GM21529 (cell line): ENCODE results near the gene RICTOR.
"Not testable (repeated sequence)": the region's sequence is repeated elsewhere in the genome, so short reads cannot be mapped to it uniquely, and the experiment has no call there.

Source experiments
- ATAC-seq: cut with Tn5 transposase; IDR thresholded peaks from one replicate; pipeline ENCODE4 v1.9.1; 2021; ENCODE audit not compliant: unreplicated experiment

Gene RICTOR

DNA sequence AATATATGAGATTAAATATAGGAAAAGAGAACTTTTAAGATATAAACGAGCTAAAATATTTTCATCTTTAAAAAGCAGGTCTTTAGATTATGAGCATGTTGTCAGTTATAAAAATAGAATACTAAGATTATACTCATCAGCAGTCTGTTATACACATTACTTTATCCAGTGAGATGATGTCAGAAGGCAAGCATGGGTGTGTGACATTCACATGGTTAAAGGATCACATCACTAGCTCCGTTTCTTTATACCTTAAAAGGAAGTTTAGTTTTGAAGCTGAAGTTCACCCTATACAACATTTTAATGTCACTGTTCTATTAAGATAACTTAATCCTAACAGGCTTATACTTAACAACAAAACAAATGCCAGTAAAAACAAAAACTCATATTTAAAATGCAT, 59.6 kb downstream of the RICTOR start:
- ATAC-seq, result no peak

DNA sequence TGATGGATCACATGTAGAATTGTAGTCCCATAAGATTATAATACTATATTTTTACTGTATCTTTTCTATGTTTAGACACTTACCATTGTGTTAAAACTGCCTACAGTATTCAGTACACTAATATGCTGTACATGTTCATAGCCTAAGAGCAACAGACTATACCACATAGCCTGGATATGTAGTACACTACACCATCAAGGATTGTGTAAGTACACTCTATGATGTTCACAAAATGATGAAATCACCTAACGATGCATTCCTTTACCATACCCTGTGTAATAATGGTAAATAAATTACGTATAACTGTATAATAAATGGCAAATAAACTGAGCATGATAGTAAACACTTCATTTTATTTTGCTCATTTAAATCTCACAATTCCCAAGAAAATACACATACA, 60.3 kb downstream of the RICTOR start:
- ATAC-seq, result no peak

DNA sequence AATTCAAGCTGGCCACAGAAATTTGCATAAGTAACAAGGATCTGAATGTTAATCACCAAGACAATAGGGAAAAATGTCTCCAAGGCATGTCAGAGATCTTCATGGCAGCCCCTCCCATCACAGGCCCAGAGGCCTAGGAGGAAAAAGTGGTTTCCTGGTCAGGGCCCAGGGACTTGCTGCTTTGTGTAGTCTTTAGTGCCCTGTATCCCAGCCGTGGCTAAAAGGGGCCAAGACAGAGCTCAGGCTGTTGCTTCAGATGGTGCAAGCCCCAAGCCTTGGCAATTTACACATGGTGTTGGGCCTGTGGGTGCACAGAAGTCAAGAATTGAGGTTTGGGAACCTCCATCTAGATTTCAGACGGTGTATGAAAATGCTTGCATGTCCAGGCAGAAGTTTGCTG, 63.2 kb downstream of the RICTOR start:
- ATAC-seq, result not testable (repeated sequence)

DNA sequence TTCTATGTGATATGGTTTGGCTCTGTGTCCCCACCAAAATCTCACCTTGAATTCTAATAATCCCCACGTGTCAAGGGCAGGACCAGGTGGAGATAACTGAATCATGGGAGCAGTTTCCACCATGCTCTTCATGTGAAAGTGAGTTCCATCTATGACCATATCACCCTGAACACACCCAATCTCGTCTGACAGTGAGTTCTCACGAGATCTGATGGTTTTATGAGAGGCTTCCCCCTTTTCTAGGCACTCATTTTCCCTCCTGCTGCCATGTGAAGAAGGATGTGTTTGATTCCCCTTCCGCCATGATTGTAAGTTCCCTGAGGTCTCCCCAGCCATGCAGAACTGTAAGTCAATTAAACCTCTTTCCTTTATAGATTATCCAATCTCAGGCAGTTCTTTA, 64.2 kb downstream of the RICTOR start:
- ATAC-seq, result no peak

DNA sequence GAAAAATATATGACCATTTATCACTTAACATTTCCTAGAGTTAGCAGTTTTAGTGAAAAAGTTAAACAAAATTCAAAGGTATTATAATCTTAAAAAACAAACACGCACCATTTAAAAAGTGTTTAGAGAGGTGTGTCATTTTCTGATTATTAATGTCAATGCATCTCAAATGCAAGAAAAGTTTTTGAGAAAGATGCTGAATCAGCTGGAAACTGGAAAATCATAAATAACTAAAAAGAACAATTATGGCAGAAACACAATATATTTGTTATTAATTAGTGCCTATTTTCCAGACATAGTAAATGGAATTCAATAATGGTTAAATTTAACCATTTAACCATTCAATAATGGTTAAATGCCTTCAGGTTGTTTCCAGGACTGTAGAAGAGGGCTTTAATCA, 64.9 kb downstream of the RICTOR start:
- ATAC-seq, result no peak

DNA sequence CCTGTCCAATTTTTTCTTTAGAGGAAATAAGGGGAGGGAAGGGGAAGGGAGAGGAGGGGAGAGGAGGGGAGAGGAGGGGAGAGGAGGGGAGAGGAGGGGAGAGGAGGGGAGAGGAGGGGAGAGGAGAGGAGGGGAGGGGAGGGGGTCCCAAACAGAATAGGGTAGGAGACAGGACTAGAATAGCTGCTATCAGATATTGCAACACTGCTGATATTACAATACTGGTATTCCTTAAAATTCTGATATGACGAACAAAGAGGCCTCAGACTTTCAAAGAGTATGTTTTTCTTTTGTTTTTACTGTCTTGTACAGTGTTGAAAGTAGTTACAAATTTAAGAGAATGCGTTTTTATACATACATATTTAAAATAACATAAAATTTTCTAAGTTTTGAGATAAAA, 67.5 kb downstream of the RICTOR start:
- ATAC-seq, result no peak

DNA sequence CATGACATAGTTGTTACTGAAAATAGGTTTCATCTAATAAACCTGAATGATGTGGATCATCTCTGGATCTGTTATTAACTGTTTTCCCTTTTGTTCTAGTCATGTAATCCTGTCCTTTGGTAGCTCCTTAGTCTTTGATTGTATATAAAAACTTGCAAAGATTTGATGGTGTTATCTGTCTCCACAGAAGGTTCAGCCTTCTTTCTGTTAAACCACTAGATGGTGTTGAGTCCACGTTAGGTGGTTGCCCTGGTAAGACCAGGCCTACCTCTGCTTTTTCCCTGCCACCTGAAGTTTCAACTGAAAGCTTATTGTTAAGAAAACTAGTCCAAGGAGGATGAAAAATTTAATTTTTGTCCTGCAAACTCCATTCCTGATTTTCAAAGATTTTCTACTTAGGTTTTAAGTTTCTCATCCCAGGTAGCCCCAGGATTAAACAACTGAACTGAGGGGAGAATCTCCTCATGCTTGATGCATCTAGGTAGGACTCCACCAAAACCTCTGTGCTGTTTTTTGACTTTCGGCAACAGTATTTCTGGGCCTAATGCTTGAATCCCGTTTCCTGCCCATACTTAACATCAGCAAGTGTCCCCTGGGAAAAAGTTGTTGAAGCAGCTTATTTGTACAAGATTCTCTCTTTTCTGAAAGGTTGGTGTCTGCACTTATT, 68.5 kb downstream of the RICTOR start:
- ATAC-seq, result no peak

DNA sequence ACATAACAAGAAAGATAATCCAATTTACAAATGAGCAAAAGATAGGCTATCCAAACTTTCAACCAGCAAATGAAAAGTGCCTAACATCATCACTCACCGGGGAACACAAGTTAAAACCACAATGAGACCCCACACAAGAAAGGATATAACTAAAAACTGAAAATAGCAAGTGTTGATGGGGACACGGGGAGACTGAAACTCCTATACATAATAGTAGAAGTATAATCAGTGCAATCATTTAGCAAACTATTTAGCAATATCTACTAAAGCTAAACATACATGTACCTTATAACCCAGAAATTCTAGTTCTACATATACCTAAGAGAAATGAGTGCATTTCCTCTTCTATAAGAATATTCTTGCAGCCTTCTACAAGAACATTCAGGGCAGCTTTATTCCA, 72.5 kb downstream of the RICTOR start:
- ATAC-seq, result no peak

DNA sequence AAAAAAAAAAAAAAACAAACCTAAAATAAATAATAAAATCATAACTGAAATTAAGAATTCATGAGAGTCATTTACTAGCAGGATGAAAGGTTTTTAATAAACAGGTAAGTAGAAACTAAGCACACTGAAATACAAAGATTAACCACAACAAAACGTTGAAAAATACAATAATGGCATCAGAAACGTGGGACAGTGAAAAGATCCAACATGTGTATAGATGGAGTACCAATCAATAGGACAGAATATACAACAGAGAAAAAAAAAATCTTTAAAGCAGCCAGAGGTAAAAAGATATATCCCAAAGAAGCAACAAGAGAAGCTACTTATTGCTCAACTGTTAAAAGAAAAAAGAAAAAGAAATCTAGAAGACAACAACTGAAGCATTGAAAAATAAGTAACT, 75.2 kb downstream of the RICTOR start:
- ATAC-seq, result no peak

DNA sequence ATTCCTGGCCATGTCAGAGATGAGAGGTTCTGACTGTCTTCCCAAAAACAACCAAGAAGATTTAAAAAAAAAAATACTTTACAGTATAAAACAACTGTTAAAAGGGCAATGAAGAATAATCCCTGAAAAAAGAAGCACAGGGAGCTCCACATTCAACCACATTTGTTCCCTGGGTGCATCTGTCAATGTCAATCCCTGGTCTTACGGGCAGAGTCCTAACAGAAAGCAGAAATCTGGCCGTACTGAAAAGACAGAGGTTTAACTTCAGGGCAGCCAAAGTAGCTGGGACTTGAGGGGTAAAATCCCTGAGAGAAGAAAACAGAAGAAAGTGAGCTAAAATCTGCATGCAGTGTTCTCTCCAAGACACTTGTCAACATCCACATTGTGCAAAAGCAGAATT, 76.6 kb downstream of the RICTOR start:
- ATAC-seq, result no peak

DNA sequence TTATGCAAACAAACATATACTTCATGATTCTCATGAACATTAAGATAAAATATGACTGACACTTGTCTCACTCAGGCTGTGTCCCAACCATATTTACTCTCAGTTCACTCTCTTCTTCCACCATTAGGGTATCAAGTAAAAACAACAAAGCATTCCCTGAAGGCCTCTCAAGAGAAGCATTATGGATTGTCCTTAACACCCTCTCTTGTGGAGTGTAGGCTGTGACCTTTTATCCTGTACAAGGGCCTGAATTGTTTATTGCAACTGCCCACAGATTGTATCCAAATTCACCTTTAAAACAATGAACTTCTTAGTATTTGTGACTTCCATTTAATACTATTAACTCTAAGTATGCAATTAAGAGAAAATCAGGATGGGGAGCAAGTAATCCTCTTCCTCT, 78.1 kb downstream of the RICTOR start:
- no peak for ATAC-seq

DNA sequence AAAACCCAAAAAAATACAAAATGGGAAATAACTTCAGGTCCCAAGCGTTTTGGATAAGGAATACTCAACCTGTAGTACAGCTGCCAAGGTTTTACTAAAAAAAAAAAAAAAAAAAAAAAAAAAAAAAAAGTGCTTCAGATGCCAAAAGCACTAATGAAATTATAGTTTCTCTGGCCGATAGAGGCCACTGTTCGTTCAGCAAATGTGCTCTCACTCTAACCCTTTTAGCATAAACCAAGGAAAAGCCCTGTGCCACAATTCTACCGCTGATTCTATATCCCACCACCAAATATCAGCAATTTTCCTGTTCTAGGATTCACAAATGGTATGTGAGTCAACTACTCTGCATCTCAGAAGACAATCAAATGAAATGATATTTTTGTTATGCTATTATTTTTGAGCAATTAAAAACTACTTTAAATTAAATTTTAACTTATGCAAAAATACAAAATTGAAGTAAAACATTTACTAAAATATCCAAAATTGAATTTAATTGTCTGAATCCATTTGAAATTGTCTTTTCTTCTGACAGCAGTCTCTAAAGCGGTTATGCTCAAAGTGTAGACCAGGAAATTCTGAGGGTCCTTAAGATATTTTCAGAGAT, 79.8 kb downstream of the RICTOR start:
- ATAC-seq, result no peak

DNA sequence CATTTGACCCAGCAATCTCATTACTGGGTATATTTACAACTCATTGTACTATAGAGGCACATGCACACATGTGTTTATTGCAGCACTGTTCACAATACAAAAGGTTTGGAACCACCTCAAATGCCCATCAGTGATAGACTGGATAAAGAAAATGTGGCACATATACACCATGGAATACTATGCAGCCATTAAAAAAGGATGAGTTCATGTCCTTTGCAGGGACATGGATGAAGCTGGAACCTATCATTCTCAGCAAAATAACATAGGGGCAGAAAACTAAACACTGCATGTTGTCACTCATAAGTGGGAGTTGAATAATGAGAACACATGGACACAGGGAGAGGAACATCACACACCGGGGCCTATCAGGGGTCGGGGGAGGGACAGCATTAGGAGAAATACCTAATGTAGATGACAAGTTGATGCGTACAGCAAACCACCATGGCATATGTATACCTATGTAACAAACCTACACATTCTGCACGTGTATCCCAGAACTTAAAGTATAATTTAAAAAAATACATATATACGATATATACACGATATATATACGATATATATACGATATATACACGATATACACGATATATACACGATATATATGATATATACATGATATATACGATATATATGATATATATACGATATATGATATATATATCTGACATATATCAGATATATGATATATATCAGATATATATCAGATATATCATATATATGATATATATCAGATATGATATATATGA, 84.1 kb downstream of the RICTOR start:
- not testable (repeated sequence) for ATAC-seq

DNA sequence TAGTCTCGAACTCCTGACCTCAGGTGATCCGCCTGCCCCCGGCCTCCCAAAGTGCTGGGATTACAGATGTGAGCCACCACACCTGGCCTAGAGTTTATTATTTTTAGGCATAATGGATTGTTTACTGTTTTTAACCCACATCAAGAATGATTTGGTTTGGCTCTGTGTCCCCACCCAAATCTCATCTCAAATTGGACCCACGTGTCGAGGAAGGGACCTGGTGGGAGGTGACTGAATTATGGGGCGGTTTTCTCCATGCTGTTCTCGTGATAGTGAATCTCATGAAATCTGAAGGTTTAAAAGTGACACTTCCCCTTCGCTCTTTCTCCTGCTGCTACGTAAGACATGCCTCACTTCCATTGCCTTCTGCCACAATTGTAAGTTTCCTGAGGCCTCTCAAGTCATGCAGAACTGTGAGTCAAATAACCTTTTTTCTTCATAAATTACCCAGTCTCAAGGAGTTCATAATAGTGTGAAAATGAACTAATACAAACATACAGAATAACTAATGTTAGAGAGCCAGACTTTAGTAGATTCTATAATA, 88.2 kb downstream of the RICTOR start:
- ATAC-seq, result no peak

DNA sequence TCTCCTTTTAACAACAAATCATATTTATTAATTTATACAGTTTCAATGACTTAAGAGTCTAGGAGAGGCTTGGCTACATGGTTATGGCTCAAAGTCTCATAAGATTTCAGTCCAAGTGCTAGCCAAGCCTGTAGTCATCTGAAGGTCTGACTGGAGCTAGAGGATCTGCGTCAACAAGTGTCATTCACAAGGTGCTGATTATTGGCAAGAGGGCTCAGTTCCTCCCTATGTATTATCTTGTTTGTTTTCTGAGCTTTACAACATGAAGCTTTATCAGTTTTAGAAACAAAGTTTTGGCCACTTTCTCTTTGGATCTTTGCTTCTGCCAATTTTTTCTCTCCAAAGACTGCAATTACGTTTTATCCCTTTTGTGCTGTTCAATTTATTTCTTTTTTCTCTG, 94.7 kb downstream of the RICTOR start:
- ATAC-seq, result no peak

DNA sequence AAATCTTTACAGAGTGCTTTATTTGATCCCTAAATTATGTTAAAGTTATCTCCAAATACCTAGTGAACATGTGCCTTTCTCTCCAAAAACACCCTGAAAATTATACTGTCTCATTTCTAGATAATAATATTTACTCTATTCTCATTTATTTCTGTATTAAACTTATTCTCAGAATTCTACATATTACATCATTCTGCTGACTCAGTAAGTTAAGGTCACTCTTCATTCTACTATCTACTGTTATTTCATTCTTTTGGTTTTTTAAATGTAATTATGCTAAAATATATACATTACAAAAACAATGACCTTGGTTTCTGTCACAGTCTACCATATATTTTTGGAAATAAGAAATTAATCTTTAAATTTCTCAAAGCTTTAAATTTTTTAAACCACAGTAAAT, 96.2 kb downstream of the RICTOR start:
- no peak for ATAC-seq

DNA sequence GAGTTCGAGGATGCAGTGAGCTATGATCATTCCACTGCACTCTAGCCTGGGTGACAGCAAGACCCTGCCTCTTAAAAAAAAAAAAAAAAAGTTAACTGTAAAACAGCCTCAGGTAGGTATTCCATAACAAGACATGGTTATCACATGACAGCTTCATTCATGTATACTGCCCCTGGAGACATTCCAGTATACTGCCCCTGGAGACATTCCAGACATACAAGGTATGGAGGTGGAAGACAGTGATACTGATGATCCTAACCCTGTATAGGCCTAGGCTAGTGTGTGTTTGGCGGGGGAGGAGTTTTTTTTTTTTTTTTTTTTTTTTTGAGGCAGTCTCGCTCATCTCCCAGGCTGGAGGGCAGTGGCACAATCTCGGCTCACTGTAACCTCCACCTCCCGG, 105.5 kb downstream of the RICTOR start:
- no peak for ATAC-seq

DNA sequence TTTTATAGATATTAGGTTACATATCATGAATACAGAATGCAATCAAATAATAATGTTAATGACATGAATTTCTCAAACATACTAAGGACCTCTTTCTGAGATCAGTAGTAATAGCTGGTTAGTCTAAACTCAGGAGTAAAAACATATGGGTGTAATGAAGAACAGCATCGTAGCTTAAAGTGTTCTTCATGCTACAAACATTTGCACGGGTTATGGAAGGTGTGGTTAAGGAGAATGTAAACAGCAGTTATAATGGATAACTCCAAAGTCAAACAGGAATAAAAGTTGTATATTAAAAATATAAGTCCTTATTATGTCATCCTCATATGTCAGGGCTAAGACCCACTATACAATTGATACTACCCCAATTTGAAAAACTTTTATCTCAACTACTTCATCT, 112.5 kb downstream of the RICTOR start:
- ATAC-seq, result no peak

DNA sequence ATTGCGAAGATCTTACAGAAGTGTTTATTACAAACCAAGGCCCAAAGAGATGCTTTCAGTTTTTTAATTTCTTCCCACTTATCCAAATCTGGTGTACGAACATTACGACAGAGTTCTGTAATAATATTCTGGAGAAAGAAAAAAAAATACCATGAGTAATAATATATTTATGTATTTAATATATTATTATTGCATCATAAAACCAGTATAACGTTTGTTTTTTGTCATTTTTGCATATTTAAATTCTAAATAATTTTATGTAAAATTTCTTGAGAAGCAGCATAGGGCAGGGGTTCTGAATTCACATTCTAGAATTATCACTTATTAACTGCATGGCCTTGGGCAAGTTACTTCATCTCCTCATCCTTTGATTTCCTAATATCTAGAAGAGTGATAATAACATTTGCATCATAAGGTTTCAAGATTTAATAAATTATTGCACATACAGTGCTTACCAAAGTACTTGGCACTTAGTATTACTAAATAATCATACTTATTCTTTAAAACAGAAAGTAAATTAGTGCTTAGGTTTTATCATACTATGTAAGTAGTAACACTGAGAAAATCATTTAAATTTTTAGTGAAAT, 120.7 kb downstream of the RICTOR start:
- ATAC-seq, result no peak

DNA sequence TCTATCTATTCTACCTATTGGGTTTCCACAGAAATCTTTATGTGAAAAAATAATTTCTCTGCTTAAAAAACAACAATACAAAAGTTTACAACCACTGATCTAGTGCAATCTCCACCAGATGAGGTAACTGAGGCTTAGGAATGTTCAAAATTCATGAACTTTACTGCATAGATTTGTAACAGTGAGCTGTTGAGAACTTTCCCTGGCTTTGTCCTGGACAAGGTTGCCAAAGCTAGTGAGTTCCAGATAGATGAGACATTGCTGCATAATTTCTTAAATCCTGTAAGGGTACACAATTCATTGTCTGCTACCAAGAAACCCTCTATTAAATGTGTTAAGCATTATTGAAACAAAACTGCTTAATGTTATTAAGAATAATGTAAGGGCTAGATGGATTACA, 125.7 kb downstream of the RICTOR start:
- ATAC-seq, result no peak

DNA sequence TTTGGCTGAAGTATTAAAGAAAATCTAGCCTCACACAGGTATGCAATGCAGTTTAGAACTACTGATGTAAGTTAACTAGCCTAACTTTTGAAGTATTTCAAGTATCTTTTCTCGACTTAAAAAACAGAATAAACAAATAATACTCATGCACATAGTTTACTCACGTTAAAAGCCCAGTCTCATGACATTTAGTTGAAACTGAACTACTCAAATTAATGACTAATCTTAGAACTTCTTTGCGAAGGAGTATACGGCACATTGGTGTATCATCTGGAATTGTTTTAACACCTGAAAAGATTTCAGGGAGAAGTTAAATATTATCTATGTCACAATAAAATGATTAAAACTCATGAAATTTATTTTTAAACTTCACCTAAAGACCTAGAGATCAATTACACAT, 129.9 kb downstream of the RICTOR start:
- ATAC-seq, result no peak

DNA sequence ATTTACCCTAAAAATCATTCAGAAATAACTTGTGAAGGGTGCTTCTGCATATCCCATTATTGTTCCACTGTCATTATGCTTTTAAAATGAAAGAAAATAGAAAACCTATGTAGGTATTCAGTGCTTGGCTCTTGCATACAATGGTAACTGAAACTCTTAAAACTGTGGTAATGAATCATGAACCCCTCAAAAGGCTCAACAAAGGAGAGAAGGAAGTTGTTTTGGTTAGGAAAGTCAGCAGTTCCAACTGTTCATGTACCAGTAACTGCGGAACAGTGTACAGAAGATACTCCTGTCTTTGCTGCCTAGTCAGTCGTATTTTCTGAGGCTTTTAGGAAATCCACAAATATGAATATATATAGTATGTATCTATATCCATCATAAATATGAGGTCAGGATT, 132.3 kb downstream of the RICTOR start:
- ATAC-seq, result no peak
